Psoas muscle (tissue), 8 donors: ENCODE measurements around the gene SYT14. TPM values are rescaled to one million over a fixed set of nuclear protein-coding genes. Genes with fewer than 3 reads are reported as not detected.

Experiments
- ATAC-seq, 4 donors: fragments of 200-7000 bp; cut with Tn5 transposase; one replicate each; pipeline ENCODE4 v1.9.1; 2020; ENCODE audit warnings: moderate library complexity in 3 of 4, mild to moderate bottlenecking in 2 of 4
- DNase-seq, 2 donors: peaks; one replicate each; pipeline ENCODE4 v3.0.0-alpha.2; 2020
- H3K27ac ChIP-seq: fragments of 200-600 bp; one replicate; pipeline ENCODE4 v1.8.0; 2022
- H3K27me3 ChIP-seq, 3 donors: fragments of 200-600 bp in 1 of 3; one replicate each; pipeline versions ENCODE4 v1.6.1 to v1.8.0; 2013 to 2022; ENCODE audit warnings: low read length in 2 of 3, mild to moderate bottlenecking in 2 of 3, moderate library complexity in 1 of 3; ENCODE audit not compliant: insufficient read depth in 3 of 3
- H3K36me3 ChIP-seq, 2 donors: fragments of 200-600 bp in 1 of 2; one replicate each; pipeline versions ENCODE4 v1.6.1 to v1.8.0; 2013 to 2022; ENCODE audit warnings: low read depth in 1 of 2, mild to moderate bottlenecking in 1 of 2, moderate library complexity in 1 of 2; ENCODE audit not compliant: insufficient read depth in 1 of 2
- H3K4me1 ChIP-seq: fragments of 200-600 bp; one replicate; pipeline ENCODE4 v1.8.0; 2022
- H3K4me3 ChIP-seq: fragments of 200-600 bp; one replicate; pipeline ENCODE4 v1.8.0; 2022; ENCODE audit warnings: mild to moderate bottlenecking
- H3K9me3 ChIP-seq: fragments of 200-600 bp; one replicate; pipeline ENCODE4 v1.8.0; 2022
- CTCF ChIP-seq: fragments of 200-600 bp; IDR thresholded peaks from one replicate; pipeline ENCODE4 v1.8.0; 2022; ENCODE audit warnings: antibody characterized with exemption
- WGBS, 3 donors: extraction: QIAGEN DNeasy Blood & Tissue Kit; methylation state at CpG; one replicate each; pipeline versions ENCODE4 v1.1.6 to v1.1.7; 2013; 5-methylcytosine and 5-hydroxymethylcytosine counted together
- intact Hi-C, 2 donors: fragments of 100-400 bp; cut with DNase I; formaldehyde crosslinking; loops; one replicate each; pipeline versions ENCODE4 v1.11.0 to v1.14.2; 2022
- polyA plus RNA-seq, 3 donors: library from polyadenylated mRNA; stranded (reverse); fragments of 200-250 nt; gene quantifications; one replicate each; pipeline ENCODE4 v1.2.3, GENCODE V29; 2013
- total RNA-seq, 4 donors: library from RNA; stranded (reverse); fragmentation: NEBNext Ultra II Directional in 2 of 4; extraction: Animal tissue kit (Norgen Biotek cat#: 25700) in 2 of 4; gene quantifications; one replicate each; pipeline versions ENCODE4 v1.2.1 to v1.2.4, GENCODE V29; 2021 to 2023
- donor health status: healthy with polysubstance abuse.
- donor health status: DM: no; HTN: no; CAD: no; lungs with moderate emphysema.
- donor health status: Bipolar disorder and iron deficiency.
- donor health status: healthy.
- donor health status: DM: yes; HTN: yes; CAD: no.
- donor health status: DM: no; HTN: no; CAD: no.
- donor health status: DM: no; HTN: no; CAD: no.
- donor health status: DM: yes; HTN: yes; CAD: no.

Gene SYT14
- total and polyA plus RNA-seq, 7 donors = under 0.01 to 0.18 (median 0.04) TPM; not detected in 3

- Histone ChIP-seq H3K4me1 (no peaks in the 10 kb centered on the region), H3K27ac (no peak overlapping the region), H3K36me3 (no peaks in the 10 kb centered on the region), H3K27me3 (no peaks in the 10 kb centered on the region), H3K4me3 (no peak overlapping the region), H3K9me3 (no peaks in the 10 kb centered on the region)
- WGBS, 3 donors = 84 to 88% (median 86%) methylated on average over 2 of the region's 2 CpGs
- DNase-seq = no peak
- no peak for ATAC-seq
- TF ChIP-seq CTCF = no peak
- intact Hi-C loops = no loop called here
Observed at GRCh38 chr1:209931141-209931540, 6.9 kb upstream of the SYT14 start.

GRCh38 chr1:209936125-209936524, 1.9 kb upstream of the SYT14 start:
- DNase-seq = no peak
- no peak for ATAC-seq
- H3K27me3 ChIP-seq = peaks cover 0 to 44% (median 7%) of the 10 kb centered on the region in 3 donors
- 91 to 93% (median 92%) methylated on average over 6 of the region's 6 CpGs for whole genome bisulfite sequencing, 3 donors
- intact Hi-C loops = no loop called here
- H3K27ac ChIP-seq = no peak overlapping the region
- H3K9me3 ChIP-seq = no peaks in the 10 kb centered on the region
- H3K4me1 ChIP-seq = no peaks in the 10 kb centered on the region
- no peaks in the 10 kb centered on the region for H3K36me3 ChIP-seq
- no peak overlapping the region for H3K4me3 ChIP-seq
- TF ChIP-seq CTCF = no peak

GRCh38 chr1:209945377-209945776, 7.4 kb downstream of the SYT14 start:
- no peak overlapping the region for H3K27ac ChIP-seq
- H3K4me3 ChIP-seq = no peak overlapping the region
- 50 to 81% (median 72%) methylated on average over 2 of the region's 2 CpGs for WGBS, 3 donors
- H3K4me1 ChIP-seq = no peaks in the 10 kb centered on the region
- DNase-seq (no peak), ATAC-seq (no peak)
- intact Hi-C loops = no loop called here
- H3K27me3 ChIP-seq = peaks cover 0 to 8% (median 2%) of the 10 kb centered on the region in 3 donors
- TF ChIP-seq CTCF = no peak
- H3K9me3 ChIP-seq = no peaks in the 10 kb centered on the region
- H3K36me3 ChIP-seq = no peaks in the 10 kb centered on the region

GRCh38 chr1:209948155-209948554, 10.1 kb downstream of the SYT14 start:
- ATAC-seq = no peak
- DNase-seq = no peak
- Histone ChIP-seq H3K4me3 (no peak overlapping the region), H3K36me3 (no peaks in the 10 kb centered on the region), H3K27me3 (no peaks in the 10 kb centered on the region), H3K4me1 (no peaks in the 10 kb centered on the region), H3K9me3 (no peaks in the 10 kb centered on the region), H3K27ac (no peak overlapping the region)
- WGBS, 3 donors = 75 to 85% (median 78%) methylated on average over 3 of the region's 3 CpGs
- no peak for TF ChIP-seq CTCF
- intact Hi-C loops = no loop called here

- no peaks in the 10 kb centered on the region for H3K27me3 ChIP-seq
- intact Hi-C loops = no loop called here
- no peak for ATAC-seq
Observed at GRCh38 chr1:209956116-209956515, 18.1 kb downstream of the SYT14 start.

More at GRCh38 chr1:209956116-209956515, 18.1 kb downstream of the SYT14 start:
- DNase-seq = no peak
- Histone ChIP-seq H3K27ac (no peak overlapping the region), H3K9me3 (no peaks in the 10 kb centered on the region), H3K4me3 (no peak overlapping the region), H3K4me1 (no peaks in the 10 kb centered on the region), H3K36me3 (no peaks in the 10 kb centered on the region)
- WGBS, 3 donors = 90 to 92% (median 91%) methylated on average over 2 of the region's 2 CpGs
- no peak for TF ChIP-seq CTCF
